Measurements from ENCODE around the gene DLK1.

DNA sequence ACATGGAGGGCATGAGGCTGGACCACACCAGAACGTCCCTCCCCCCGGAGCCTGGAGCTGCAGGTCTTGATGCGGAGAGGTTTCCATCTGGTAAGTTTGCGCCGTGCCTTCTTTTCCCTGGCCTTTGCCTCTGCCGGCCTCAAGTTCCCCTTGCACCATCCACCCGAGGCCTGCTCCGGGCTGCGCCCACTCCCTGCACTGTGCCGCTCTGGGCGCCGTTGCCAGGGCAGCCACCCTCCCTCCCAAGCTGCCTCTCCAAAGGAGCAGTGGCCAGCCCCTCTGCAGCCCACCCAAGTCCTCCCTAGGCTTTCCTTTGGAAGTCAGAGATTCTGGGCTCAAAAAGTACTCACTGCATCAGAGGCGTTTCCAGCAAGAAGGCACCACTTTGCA is 53.0 kb downstream of the DLK1 start:
- TF ChIP-seq POLR2AphosphoS5 (IDR thresholded peaks at IDR 0.05; ENCODE audit: borderline replicate concordance, low read depth, low read length) (no peak), EZH2 (IDR thresholded peaks at IDR 0.05) (no peak)

Measured in SK-N-MC (cell line).